ENCODE measurements around the gene PLPPR3.

PLPPR3 gene

DNA sequence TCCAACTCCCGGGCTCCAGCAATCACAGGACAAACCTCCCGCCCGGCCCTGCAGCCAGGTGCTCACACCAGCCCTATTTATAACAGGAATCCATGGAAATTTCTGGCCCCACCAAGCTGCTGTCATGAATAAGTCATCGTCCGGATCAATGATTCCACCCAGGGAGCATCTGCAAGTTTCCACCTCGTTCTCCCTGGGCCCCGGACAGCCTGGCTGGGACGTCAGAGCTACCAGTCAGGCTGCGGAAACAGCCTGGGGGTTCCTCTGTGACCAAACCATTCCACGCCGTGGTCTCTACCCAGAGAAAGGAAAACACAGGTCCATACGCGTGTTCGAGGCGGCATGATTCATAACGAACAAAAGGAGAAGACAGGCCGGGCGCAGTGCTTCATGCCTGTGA lies 45.2 kb downstream of the PLPPR3 start:
- TF ChIP-seq, protein P1, sequence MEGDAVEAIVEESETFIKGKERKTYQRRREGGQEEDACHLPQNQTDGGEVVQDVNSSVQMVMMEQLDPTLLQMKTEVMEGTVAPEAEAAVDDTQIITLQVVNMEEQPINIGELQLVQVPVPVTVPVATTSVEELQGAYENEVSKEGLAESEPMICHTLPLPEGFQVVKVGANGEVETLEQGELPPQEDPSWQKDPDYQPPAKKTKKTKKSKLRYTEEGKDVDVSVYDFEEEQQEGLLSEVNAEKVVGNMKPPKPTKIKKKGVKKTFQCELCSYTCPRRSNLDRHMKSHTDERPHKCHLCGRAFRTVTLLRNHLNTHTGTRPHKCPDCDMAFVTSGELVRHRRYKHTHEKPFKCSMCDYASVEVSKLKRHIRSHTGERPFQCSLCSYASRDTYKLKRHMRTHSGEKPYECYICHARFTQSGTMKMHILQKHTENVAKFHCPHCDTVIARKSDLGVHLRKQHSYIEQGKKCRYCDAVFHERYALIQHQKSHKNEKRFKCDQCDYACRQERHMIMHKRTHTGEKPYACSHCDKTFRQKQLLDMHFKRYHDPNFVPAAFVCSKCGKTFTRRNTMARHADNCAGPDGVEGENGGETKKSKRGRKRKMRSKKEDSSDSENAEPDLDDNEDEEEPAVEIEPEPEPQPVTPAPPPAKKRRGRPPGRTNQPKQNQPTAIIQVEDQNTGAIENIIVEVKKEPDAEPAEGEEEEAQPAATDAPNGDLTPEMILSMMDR (IDR thresholded peaks at IDR 0.05; ENCODE audit: control insufficient read depth, extremely low read depth, insufficient read depth) = no peak
- DNase-seq (ENCODE audit: low read depth) = no peak
- H3K4me3 ChIP-seq (ENCODE audit: low read depth, low read length) = no peak overlapping the region

DNA sequence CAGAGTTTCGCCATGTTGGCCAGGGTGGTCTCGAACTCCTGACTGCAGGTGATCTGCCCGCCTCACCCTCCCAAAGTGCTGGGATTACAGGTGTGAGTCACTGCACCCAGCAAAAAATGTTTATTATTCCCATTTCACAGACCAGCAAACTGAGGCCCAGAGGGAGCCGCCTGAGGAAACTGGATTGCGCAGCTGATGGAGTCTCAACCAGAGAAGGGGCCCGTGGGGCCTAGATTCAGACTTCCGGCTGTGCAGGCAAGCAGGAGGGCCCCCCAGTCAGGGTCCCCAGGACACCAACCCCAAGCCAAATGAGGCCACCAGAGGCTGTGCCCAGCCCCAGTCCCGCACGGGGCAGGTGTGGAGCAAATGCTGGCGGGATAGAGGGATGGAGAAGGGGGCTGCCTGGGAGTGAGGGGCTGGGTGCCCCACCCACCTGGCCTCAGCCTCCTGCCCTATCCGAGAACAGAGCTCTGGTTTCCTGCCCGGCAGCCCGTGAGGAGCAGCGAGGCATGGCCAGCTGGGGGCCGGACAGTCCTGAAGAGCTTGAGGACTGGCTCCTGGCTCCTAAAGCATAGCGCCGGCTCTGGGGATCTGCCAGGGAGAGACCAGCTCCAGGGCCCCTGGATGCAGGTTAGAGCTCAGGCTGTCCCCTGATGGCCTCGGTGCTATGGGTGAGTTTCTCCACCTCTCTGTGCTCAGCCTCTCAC lies 48.9 kb downstream of the PLPPR3 start:
- TF ChIP-seq, protein P1 (IDR thresholded peaks at IDR 0.05; ENCODE audit: control insufficient read depth, extremely low read depth, insufficient read depth) = no peak
- H3K4me3 ChIP-seq (ENCODE audit: low read depth, low read length) = no peak overlapping the region
- DNase-seq (ENCODE audit: low read depth) = no peak

DNA sequence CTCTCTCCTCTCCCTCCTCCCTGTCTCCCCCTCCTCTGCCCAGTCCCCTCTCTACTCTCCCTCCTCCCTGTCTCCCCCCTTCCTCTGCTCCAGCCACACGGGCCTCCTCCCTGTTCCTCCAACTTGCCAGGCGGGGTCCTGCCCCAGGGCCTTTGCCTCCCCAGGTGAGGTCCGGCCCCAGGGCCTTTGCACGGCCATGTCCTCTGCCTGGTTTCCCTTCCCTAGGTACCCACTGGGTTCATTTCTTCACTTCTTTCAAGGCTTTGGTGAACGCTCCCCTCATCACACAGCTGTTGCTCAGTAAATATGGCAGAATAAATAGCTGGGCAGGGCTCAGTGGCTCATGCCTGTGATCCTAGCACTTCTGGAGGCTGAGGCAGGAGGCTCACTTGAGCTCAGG lies 49.7 kb downstream of the PLPPR3 start:
- DNase-seq (ENCODE audit: low read depth) = no peak
- H3K4me3 ChIP-seq (ENCODE audit: low read depth, low read length) = no peak overlapping the region
- TF ChIP-seq, protein P1 (IDR thresholded peaks at IDR 0.05; ENCODE audit: control insufficient read depth, extremely low read depth, insufficient read depth) = no peak

DNA sequence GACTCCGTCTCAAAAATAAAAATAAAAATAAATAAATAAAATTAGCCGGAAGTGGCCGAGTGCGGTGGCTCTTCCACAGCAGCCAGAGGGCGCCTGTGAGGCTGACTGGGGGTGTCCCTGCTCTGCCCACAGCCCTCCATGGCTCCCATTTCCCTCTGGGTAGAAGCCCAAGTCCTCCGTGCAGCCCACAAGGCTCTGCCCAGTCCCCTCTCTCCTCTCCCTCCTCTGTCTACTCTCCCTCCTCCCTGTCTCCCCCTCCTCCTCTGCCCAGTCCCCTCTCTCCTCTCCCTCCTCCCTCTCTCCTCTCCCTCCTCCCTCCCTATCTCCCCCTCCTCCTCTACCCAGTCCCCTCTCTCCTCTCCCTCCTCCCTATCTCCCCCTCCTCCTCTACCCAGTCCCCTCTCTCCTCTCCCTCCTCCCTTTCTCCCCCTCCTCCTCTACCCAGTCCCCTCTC lies 50.4 kb downstream of the PLPPR3 start:
- no peak for DNase-seq (ENCODE audit: low read depth)
- TF ChIP-seq, protein P1 (IDR thresholded peaks at IDR 0.05; ENCODE audit: control insufficient read depth, extremely low read depth, insufficient read depth) = no peak
- H3K4me3 ChIP-seq (ENCODE audit: low read depth, low read length) = no peak overlapping the region

DNA sequence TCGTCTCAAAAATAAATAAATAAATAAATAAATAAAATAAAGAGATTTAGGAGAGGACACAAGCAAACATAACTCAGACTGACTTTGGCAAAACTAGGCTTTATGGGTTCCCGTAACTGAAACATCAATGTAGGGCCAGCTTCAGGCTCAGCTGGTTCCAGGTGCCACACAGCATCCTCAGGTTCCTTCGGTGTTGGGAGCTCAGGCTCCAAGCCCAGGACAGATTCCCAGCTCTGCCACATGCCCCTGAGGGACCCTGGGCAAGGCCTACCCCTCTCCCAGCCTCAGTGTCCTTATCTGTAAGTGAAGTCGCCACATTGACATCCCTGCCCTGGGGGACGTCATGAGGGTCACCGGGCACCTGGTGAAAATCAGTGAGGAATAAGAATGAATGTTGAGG lies 52.1 kb downstream of the PLPPR3 start:
- DNase-seq (ENCODE audit: low read depth) = no peak
- TF ChIP-seq, protein P1 (IDR thresholded peaks at IDR 0.05; ENCODE audit: control insufficient read depth, extremely low read depth, insufficient read depth) = no peak
- no peak overlapping the region for H3K4me3 ChIP-seq (ENCODE audit: low read depth, low read length)

DNA sequence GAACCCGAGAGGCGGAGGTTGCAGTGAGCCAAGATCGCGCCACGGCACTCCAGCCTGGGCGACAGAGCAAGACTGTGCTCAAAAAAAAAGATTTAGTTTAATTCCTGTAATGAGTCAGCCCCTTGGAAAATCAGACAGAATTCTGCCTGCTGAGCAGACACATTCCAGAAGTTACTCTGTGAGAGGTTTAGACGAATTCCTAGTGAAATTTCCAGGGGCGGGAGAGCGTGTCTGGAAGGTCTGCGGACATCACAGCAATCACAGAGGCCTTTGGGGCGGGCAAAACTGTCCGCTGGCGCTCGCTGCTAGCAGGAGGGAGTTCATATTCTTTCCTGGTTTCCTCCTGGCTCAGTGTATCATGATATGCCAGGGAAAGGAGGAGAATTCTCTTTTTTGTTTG lies 53.3 kb downstream of the PLPPR3 start:
- DNase-seq (ENCODE audit: low read depth) = no peak
- no peak overlapping the region for H3K4me3 ChIP-seq (ENCODE audit: low read depth, low read length)
- TF ChIP-seq, protein P1 (IDR thresholded peaks at IDR 0.05; ENCODE audit: control insufficient read depth, extremely low read depth, insufficient read depth) = no peak

DNA sequence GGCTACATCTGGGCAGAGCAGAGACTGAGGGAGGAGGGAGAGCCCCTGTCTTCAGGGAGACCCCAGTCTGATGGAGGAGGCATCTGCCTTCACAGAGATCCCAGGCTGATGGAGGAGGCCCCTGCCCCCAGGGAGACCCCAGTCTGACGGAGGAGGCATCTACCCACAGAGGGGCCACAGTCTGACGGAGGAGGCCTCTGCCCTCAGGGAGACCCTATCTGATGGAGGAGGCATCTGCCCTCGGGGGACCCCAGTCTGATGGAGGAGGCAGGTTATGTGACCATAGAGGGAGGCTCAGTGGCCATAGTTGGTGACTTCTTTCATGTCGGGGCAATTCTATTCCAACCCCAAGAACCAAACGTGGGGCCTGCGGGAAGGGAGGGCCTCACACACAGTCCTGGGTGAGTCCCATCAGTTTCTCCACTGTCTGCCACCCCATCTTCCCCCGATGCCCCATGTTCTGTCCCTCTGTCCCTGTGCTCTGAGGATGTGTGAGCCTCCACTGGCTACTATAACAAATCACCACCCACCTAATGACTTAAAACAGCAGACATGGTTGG lies 56.5 kb downstream of the PLPPR3 start:
- TF ChIP-seq, protein P1 (IDR thresholded peaks at IDR 0.05; ENCODE audit: control insufficient read depth, extremely low read depth, insufficient read depth) = no peak
- no peak for DNase-seq (ENCODE audit: low read depth)
- H3K4me3 ChIP-seq (ENCODE audit: low read depth, low read length) = no peak overlapping the region

Measured in LNCaP clone FGC (cell line).